HepG2 (cell line): ENCODE measurements around the gene RPAP2. TPM values are rescaled to one million over a fixed set of nuclear protein-coding genes. Genes with fewer than 3 reads are reported as not detected.

Source experiments
- GATA4 ChIP-seq: sonication (generic); IDR thresholded peaks from 2 replicates; pipeline ENCODE4 v1.6.1; 2016; ENCODE audit warnings: antibody characterized with exemption, low read depth, borderline replicate concordance
- HOXA9 ChIP-seq: sonication (generic); formaldehyde crosslinking; IDR thresholded peaks from 2 replicates; pipeline ENCODE4 v1.8.1; 2022; ENCODE audit warnings: missing genetic modification reagents, mild to moderate bottlenecking, moderate library complexity, borderline replicate concordance
- NR2F1 ChIP-seq, 2 experiments: fragments of 450-650 bp in 1 of 2; formaldehyde crosslinking in 1 of 2; IDR thresholded peaks; 2 replicates each; pipeline versions ENCODE4 v1.5.0 to v1.6.1; 2016 to 2020; ENCODE audit warnings: mild to moderate bottlenecking in 1 of 2, missing compliant biosample characterization in 1 of 2, missing genetic modification reagents in 1 of 2, moderate library complexity in 1 of 2
- ONECUT2 ChIP-seq: sonication (generic); formaldehyde crosslinking; IDR thresholded peaks from 2 replicates; pipeline ENCODE4 v1.4.0; 2020; ENCODE audit warnings: missing genetic modification reagents
- ZNF362 ChIP-seq: sonication (generic); formaldehyde crosslinking; IDR thresholded peaks from 2 replicates; pipeline ENCODE4 v1.4.0; 2020; ENCODE audit warnings: missing genetic modification reagents, mild to moderate bottlenecking, borderline replicate concordance
- ZNF468 ChIP-seq: sonication (generic); formaldehyde crosslinking; IDR thresholded peaks from 2 replicates; pipeline ENCODE4 v1.8.0; 2022; ENCODE audit warnings: mild to moderate bottlenecking, moderate library complexity, missing genetic modification reagents
- ZNF574 ChIP-seq: sonication (generic); formaldehyde crosslinking; IDR thresholded peaks from 2 replicates; pipeline ENCODE4 v1.4.0; 2020; ENCODE audit warnings: missing genetic modification reagents
- ZNF589 ChIP-seq: sonication (generic); formaldehyde crosslinking; conservative IDR thresholded peaks from 2 replicates; pipeline ENCODE4 v1.8.0; 2022; ENCODE audit warnings: mild to moderate bottlenecking, moderate library complexity, missing genetic modification reagents
- polyA plus RNA-seq, 8 experiments: library from polyadenylated mRNA; depleted of rRNA in 3 of 8; stranded (reverse) in 7 of 8; unstranded in 1 of 8; fragments of >200 nt; fragmentation: Illumina TruSeq in 4 of 8; extraction: Trizol in 4 of 8; gene quantifications; 2 replicates each; pipeline versions ENCODE4 v1.2.1 to v1.2.3, GENCODE V29; 2011 to 2016; ENCODE audit warnings: low read depth in 4 of 8, missing spikeins in 1 of 8, mixed read lengths in 1 of 8; ENCODE audit not compliant: insufficient read depth in 1 of 8
- small RNA-seq, 3 experiments: library from RNA; depleted of rRNA; stranded (forward); fragments of <200 nt; gene quantifications; one replicate each; pipeline ENCODE3, GENCODE V24; 2012; ENCODE audit warnings: low read depth in 2 of 3, low replicate concordance in 1 of 3; ENCODE audit not compliant: insufficient read length in 3 of 3, insufficient read depth in 2 of 3
- total RNA-seq, 5 experiments: library from RNA; depleted of rRNA; stranded (reverse); fragments of >200 nt; fragmentation: Illumina TruSeq; extraction: Trizol; gene quantifications; 2 replicates each; pipeline ENCODE4 v1.2.3, GENCODE V29; 2016; ENCODE audit warnings: low read depth in 1 of 5
- TF ChIP-seq, protein P1 (sequence below), 2 experiments: fragments of 450-650 bp in 1 of 2; sonication (generic) in 1 of 2; formaldehyde crosslinking; IDR thresholded peaks; 2 replicates each; pipeline versions ENCODE4 v1.5.0 to v1.8.0; 2020 to 2022; ENCODE audit warnings: mild to moderate bottlenecking in 1 of 2, missing genetic modification reagents in 1 of 2
- TF ChIP-seq, protein P2 (sequence below): sonication (generic); formaldehyde crosslinking; IDR thresholded peaks from 2 replicates; pipeline ENCODE4 v1.4.0; 2020; ENCODE audit warnings: missing genetic modification reagents, borderline replicate concordance

RPAP2 gene
- total and polyA plus RNA-seq, 2 of the 13 experiments (the other 11 are each of a cell fraction or from before 2014, with no cell fraction given): 10.0 to 34.8 TPM

DNA sequence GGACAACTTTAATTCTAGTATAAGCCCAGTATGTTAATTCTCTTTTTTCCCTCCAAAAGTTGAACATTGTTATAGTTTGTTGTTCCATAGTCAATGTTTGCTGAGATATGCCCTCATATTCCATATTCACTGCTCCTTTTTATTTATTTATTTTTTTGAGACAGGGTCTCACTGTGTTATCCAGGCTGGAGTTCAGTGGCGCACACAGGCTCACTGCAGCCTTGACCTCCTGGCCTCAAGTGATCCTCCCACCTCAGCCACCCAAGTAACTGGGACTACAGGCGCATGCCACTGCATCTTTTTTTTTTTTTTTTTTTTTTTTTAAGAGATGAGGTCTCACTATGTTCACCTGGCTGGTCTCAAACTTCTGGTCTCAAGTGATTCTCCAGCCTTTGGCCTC, 149.1 kb downstream of the RPAP2 start (continued):
- no peak for TF ChIP-seq ZNF574 (CRISPR knock-in tag)
- TF ChIP-seq ZNF362 (CRISPR knock-in tag): peak; percentile 15; the same call in 1 of the 2 replicates
- TF ChIP-seq ONECUT2: no peak
- TF ChIP-seq NR2F1 (CRISPR knock-in tag; IDR thresholded peaks at IDR 0.05): peak in 1 of 2 experiments; percentile 40; a peak in 2 of 4 replicates
- TF ChIP-seq ZNF468 (CRISPR knock-in tag): no peak
- no peak for TF ChIP-seq HOXA9
- TF ChIP-seq GATA4: no peak
- TF ChIP-seq ZNF589 (CRISPR knock-in tag): no peak
- TF ChIP-seq, protein P1, sequence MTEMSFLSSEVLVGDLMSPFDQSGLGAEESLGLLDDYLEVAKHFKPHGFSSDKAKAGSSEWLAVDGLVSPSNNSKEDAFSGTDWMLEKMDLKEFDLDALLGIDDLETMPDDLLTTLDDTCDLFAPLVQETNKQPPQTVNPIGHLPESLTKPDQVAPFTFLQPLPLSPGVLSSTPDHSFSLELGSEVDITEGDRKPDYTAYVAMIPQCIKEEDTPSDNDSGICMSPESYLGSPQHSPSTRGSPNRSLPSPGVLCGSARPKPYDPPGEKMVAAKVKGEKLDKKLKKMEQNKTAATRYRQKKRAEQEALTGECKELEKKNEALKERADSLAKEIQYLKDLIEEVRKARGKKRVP (CRISPR knock-in tag; IDR thresholded peaks at IDR 0.05): no peak
- TF ChIP-seq, protein P2, sequence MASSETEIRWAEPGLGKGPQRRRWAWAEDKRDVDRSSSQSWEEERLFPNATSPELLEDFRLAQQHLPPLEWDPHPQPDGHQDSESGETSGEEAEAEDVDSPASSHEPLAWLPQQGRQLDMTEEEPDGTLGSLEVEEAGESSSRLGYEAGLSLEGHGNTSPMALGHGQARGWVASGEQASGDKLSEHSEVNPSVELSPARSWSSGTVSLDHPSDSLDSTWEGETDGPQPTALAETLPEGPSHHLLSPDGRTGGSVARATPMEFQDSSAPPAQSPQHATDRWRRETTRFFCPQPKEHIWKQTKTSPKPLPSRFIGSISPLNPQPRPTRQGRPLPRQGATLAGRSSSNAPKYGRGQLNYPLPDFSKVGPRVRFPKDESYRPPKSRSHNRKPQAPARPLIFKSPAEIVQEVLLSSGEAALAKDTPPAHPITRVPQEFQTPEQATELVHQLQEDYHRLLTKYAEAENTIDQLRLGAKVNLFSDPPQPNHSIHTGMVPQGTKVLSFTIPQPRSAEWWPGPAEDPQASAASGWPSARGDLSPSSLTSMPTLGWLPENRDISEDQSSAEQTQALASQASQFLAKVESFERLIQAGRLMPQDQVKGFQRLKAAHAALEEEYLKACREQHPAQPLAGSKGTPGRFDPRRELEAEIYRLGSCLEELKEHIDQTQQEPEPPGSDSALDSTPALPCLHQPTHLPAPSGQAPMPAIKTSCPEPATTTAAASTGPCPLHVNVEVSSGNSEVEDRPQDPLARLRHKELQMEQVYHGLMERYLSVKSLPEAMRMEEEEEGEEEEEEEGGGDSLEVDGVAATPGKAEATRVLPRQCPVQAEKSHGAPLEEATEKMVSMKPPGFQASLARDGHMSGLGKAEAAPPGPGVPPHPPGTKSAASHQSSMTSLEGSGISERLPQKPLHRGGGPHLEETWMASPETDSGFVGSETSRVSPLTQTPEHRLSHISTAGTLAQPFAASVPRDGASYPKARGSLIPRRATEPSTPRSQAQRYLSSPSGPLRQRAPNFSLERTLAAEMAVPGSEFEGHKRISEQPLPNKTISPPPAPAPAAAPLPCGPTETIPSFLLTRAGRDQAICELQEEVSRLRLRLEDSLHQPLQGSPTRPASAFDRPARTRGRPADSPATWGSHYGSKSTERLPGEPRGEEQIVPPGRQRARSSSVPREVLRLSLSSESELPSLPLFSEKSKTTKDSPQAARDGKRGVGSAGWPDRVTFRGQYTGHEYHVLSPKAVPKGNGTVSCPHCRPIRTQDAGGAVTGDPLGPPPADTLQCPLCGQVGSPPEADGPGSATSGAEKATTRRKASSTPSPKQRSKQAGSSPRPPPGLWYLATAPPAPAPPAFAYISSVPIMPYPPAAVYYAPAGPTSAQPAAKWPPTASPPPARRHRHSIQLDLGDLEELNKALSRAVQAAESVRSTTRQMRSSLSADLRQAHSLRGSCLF: no peak

Small RNA genes within 50 kb of the gene (small RNA-seq; reads per million reads assigned to genes)
- 0 reads per million in 3 experiments for gene RN7SL824P

Other genes starting within 250 kb of the RPAP2 start
- not detected in 2 replicates for gene SETSIP, start 223.6 kb upstream of the RPAP2 start, total RNA-seq (2016; rRNA removed; fragmentation: Illumina TruSeq; extraction: Trizol)
- gene SETSIP, start 223.6 kb upstream of the RPAP2 start, polyA plus RNA-seq (2011; rRNA removed): 0.08 TPM in 1 of 2 replicates, not detected in the other
- gene BTBD8, start 218.7 kb upstream of the RPAP2 start, total RNA-seq (2016; rRNA removed; fragmentation: Illumina TruSeq; extraction: Trizol): 1.8 TPM in 2 replicates
- gene BTBD8, start 218.7 kb upstream of the RPAP2 start, polyA plus RNA-seq (2011; rRNA removed): 0.35 and 0.41 TPM in 2 replicates
- gene C1orf146, start 81.1 kb upstream of the RPAP2 start, total RNA-seq (2016; rRNA removed; fragmentation: Illumina TruSeq; extraction: Trizol): not detected in 2 replicates
- not detected in 2 replicates for gene C1orf146, start 81.1 kb upstream of the RPAP2 start, polyA plus RNA-seq (2011; rRNA removed)
- gene GLMN, start 72 bp upstream of the RPAP2 start, total RNA-seq (2016; rRNA removed; fragmentation: Illumina TruSeq; extraction: Trizol): 18.4 and 27.8 TPM in 2 replicates
- 5.2 and 5.9 TPM in 2 replicates for gene GLMN, start 72 bp upstream of the RPAP2 start, polyA plus RNA-seq (2011; rRNA removed)
- gene GFI1, start 187.9 kb downstream of the RPAP2 start, total RNA-seq (2016; rRNA removed; fragmentation: Illumina TruSeq; extraction: Trizol): 10.0 and 10.3 TPM in 2 replicates
- 8.7 and 10.5 TPM in 2 replicates for gene GFI1, start 187.9 kb downstream of the RPAP2 start, polyA plus RNA-seq (2011; rRNA removed)